ENCODE measurements around the gene ALDH1A2.

DNA sequence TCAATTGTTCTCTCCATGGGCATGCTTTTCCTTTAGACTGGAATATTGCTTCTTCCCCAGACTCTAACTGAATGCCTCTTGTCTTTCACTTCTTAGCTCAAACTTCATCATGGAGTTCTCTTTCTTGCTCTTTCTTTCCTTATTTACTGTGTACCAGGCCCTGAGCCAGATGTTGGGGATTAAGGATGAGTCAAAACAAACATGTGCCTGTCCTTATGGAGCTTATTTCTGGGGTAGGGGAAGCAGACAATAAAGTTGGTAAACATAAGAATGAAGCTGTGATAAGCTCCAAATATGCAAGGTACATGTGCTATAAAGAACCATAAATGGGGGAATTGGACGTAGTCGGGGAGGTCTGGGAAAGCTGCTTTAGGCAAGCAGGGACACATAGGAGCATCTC, 145.8 kb downstream of the ALDH1A2 start:
- no peak for TF ChIP-seq POLR2AphosphoS5 (IDR thresholded peaks at IDR 0.05)
- TF ChIP-seq EP300 (IDR thresholded peaks at IDR 0.05), result no peak
- TF ChIP-seq, protein P1, sequence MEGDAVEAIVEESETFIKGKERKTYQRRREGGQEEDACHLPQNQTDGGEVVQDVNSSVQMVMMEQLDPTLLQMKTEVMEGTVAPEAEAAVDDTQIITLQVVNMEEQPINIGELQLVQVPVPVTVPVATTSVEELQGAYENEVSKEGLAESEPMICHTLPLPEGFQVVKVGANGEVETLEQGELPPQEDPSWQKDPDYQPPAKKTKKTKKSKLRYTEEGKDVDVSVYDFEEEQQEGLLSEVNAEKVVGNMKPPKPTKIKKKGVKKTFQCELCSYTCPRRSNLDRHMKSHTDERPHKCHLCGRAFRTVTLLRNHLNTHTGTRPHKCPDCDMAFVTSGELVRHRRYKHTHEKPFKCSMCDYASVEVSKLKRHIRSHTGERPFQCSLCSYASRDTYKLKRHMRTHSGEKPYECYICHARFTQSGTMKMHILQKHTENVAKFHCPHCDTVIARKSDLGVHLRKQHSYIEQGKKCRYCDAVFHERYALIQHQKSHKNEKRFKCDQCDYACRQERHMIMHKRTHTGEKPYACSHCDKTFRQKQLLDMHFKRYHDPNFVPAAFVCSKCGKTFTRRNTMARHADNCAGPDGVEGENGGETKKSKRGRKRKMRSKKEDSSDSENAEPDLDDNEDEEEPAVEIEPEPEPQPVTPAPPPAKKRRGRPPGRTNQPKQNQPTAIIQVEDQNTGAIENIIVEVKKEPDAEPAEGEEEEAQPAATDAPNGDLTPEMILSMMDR (IDR thresholded peaks at IDR 0.05), result no peak
- TF ChIP-seq POLR2A (IDR thresholded peaks at IDR 0.05), result no peak

Data from sigmoid colon (tissue), 4 donors.